DND-41 (cell line): ENCODE data around the gene ADARB2.

Experiments used
- CTCF ChIP-seq: IDR thresholded peaks from 2 replicates; pipeline ENCODE4 v1.5.1; 2012; ENCODE audit warnings: borderline replicate concordance, low read length, moderate library complexity, mild to moderate bottlenecking; ENCODE audit not compliant: poor library complexity, severe bottlenecking; ENCODE audit errors: extremely low read depth
- EZH2 ChIP-seq: IDR thresholded peaks from 3 replicates; pipeline ENCODE4 v1.6.1; 2012; ENCODE audit warnings: borderline replicate concordance, low read depth, mild to moderate bottlenecking, moderate library complexity, low read length, inconsistent platforms; ENCODE audit not compliant: severe bottlenecking

GRCh38 chr10:1660386-1660785 lies 76.9 kb downstream of the ADARB2 start:
- TF ChIP-seq EZH2 (no peak), CTCF (no peak)
